Panc1 (cell line): ENCODE results near the gene DRP2. TPM values are rescaled to one million over a fixed set of nuclear protein-coding genes. Genes with fewer than 3 reads are reported as not detected.

ENCODE experiments used
- ATAC-seq: fragments of 200-7000 bp; cut with Tn5 transposase; 2 replicates; pipeline ENCODE4 v1.9.1; 2020; ENCODE audit warnings: mild to moderate bottlenecking, moderate library complexity
- BruUV-seq: library from RNA; stranded (reverse); fragments of 400-500 nt; replicated peaks from 2 replicates; lab custom pipeline; 2021; lab: Mats Ljungman, UMichigan
- CTCF ChIA-PET: fragments of 300-600 bp; sonication (Branson Sonifier 250); formaldehyde crosslinking; loops from one replicate; lab custom pipeline; 2022; ENCODE audit warnings: antibody characterized with exemption; lab: Charles Lee
- POLR2A ChIA-PET: fragments of 300-600 bp; sonication (Branson Sonifier 250); formaldehyde crosslinking; loops from one replicate; lab custom pipeline; 2022; ENCODE audit warnings: antibody characterized with exemption; lab: Charles Lee
- DNase-seq: peaks from one replicate; pipeline ENCODE4 v3.0.0-alpha.2; 2010; ENCODE audit warnings: low read depth, low spot score
- H3K27ac ChIP-seq: 2 replicates; pipeline ENCODE4 v1.5.1; 2011; ENCODE audit warnings: mild to moderate bottlenecking, low read length, inconsistent platforms
- H3K27me3 ChIP-seq: fragments of 200-500 bp; sonication (Bioruptor generic); 2 replicates; pipeline ENCODE4 v1.6.0; 2014; ENCODE audit warnings: low read length, inconsistent platforms; ENCODE audit not compliant: control insufficient read depth, insufficient read depth
- H3K36me3 ChIP-seq: fragments of 200-500 bp; sonication (Bioruptor generic); 2 replicates; pipeline ENCODE4 v1.5.1; 2014; ENCODE audit warnings: inconsistent platforms, mild to moderate bottlenecking, low read length, moderate library complexity; ENCODE audit not compliant: control insufficient read depth, insufficient read depth
- H3K4me1 ChIP-seq: 2 replicates; pipeline ENCODE4 v1.5.1; 2011; ENCODE audit warnings: inconsistent platforms, mild to moderate bottlenecking, low read length, moderate library complexity; ENCODE audit not compliant: control insufficient read depth, insufficient read depth
- H3K4me3 ChIP-seq, 2 experiments: 2 replicates each; pipeline ENCODE4 v1.5.1; 2011 to 2012; ENCODE audit warnings: low read depth in 2 of 2, low read length in 2 of 2, mild to moderate bottlenecking in 2 of 2, inconsistent platforms in 1 of 2, moderate library complexity in 1 of 2
- H3K9me3 ChIP-seq: fragments of 200-500 bp; sonication (Bioruptor generic); 2 replicates; pipeline ENCODE4 v1.5.1; 2014; ENCODE audit warnings: low read depth, mild to moderate bottlenecking, inconsistent platforms, low read length, moderate library complexity; ENCODE audit not compliant: control insufficient read depth, insufficient read depth
- CTCF ChIP-seq: fragments of 450-650 bp; IDR thresholded peaks from 2 replicates; pipeline ENCODE4 v1.5.1; 2017; ENCODE audit warnings: mild to moderate bottlenecking
- POLR2AphosphoS5 ChIP-seq: IDR thresholded peaks from 2 replicates; pipeline ENCODE4 v1.6.1; 2012; ENCODE audit warnings: mild to moderate bottlenecking, low read depth, low read length, moderate library complexity
- SIN3A ChIP-seq: IDR thresholded peaks from 2 replicates; pipeline ENCODE4 v1.6.1; 2012; ENCODE audit warnings: low read depth, mild to moderate bottlenecking, low read length, moderate library complexity, borderline replicate concordance; ENCODE audit not compliant: insufficient read depth
- TCF7L2 ChIP-seq: IDR thresholded peaks from 2 replicates; pipeline ENCODE4 v1.6.1; 2011; ENCODE audit warnings: mild to moderate bottlenecking, low read depth, low read length, inconsistent platforms
- in situ Hi-C: cut with HindIII; loops from 2 replicates; pipeline ENCODE4 v1.10.0; 2016; ENCODE audit warnings: low sequenced_read_pairs, low pct_unique_long_range_greater_than_20kb
- intact Hi-C: fragments of 100-400 bp; cut with micrococcal nuclease; formaldehyde crosslinking; loops from one replicate; pipeline ENCODE4 v1.10.0; 2022; ENCODE audit not compliant: unreplicated experiment
- total RNA-seq: library from RNA; stranded (reverse); gene quantifications from one replicate; pipeline ENCODE4 v1.2.1, GENCODE V29; 2021; ENCODE audit not compliant: unreplicated experiment
- TF ChIP-seq, protein P1 (sequence below), 2 experiments: IDR thresholded peaks; 2 replicates each; pipeline ENCODE4 v1.6.1; 2011 to 2012; ENCODE audit warnings: low read depth in 2 of 2, control low read depth in 1 of 2, low read length in 1 of 2, mild to moderate bottlenecking in 1 of 2, moderate library complexity in 1 of 2; ENCODE audit not compliant: insufficient read depth in 1 of 2

The DRP2 gene
- total RNA-seq, 1 experiment from 2014 or later = 0.15 TPM

- POLR2A ChIA-PET = no interaction called here
- DNase-seq = no peak
- H3K27me3 ChIP-seq = no peaks in the 10 kb centered on the region
- no peak overlapping the region for H3K27ac ChIP-seq
- no peaks in the 10 kb centered on the region for H3K9me3 ChIP-seq
- in situ Hi-C loops = no loop called here
- no peaks in the 10 kb centered on the region for H3K36me3 ChIP-seq
- no TSS peak for BruUV-seq
- ATAC-seq = no peak
- TF ChIP-seq POLR2AphosphoS5 = no peak
- TF ChIP-seq, protein P1, sequence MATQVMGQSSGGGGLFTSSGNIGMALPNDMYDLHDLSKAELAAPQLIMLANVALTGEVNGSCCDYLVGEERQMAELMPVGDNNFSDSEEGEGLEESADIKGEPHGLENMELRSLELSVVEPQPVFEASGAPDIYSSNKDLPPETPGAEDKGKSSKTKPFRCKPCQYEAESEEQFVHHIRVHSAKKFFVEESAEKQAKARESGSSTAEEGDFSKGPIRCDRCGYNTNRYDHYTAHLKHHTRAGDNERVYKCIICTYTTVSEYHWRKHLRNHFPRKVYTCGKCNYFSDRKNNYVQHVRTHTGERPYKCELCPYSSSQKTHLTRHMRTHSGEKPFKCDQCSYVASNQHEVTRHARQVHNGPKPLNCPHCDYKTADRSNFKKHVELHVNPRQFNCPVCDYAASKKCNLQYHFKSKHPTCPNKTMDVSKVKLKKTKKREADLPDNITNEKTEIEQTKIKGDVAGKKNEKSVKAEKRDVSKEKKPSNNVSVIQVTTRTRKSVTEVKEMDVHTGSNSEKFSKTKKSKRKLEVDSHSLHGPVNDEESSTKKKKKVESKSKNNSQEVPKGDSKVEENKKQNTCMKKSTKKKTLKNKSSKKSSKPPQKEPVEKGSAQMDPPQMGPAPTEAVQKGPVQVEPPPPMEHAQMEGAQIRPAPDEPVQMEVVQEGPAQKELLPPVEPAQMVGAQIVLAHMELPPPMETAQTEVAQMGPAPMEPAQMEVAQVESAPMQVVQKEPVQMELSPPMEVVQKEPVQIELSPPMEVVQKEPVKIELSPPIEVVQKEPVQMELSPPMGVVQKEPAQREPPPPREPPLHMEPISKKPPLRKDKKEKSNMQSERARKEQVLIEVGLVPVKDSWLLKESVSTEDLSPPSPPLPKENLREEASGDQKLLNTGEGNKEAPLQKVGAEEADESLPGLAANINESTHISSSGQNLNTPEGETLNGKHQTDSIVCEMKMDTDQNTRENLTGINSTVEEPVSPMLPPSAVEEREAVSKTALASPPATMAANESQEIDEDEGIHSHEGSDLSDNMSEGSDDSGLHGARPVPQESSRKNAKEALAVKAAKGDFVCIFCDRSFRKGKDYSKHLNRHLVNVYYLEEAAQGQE (IDR thresholded peaks at IDR 0.05; ENCODE audit: insufficient read depth in 1 of 2, low read depth in 2 of 2, low read length in 1 of 2) = no peak
- TF ChIP-seq CTCF = no peak
- no peak for TF ChIP-seq SIN3A
- TF ChIP-seq TCF7L2 = no peak
- intact Hi-C loops = no loop called here
- CTCF ChIA-PET = no interaction called here
- no peak overlapping the region for H3K4me3 ChIP-seq
- no peaks in the 10 kb centered on the region for H3K4me1 ChIP-seq
Observed at GRCh38 chrX:101220662-101221260, 1.2 kb downstream of the DRP2 start.

- BruUV-seq = no TSS peak
- H3K9me3 ChIP-seq = no peaks in the 10 kb centered on the region
- ChIA-PET CTCF (no interaction called here), POLR2A (no interaction called here)
- H3K36me3 ChIP-seq = no peaks in the 10 kb centered on the region
- ATAC-seq (no peak), DNase-seq (no peak)
- TF ChIP-seq TCF7L2 = no peak
- no peak for TF ChIP-seq CTCF
- TF ChIP-seq SIN3A = no peak
- TF ChIP-seq POLR2AphosphoS5 = no peak
- intact Hi-C loops = no loop called here
- in situ Hi-C loops = no loop called here
- no peak overlapping the region for H3K27ac ChIP-seq
- H3K27me3 ChIP-seq = peaks cover 2% of the 10 kb centered on the region; the same call in 1 of the 2 replicates
- no peaks in the 10 kb centered on the region for H3K4me1 ChIP-seq
- no peak overlapping the region for H3K4me3 ChIP-seq
Observed at GRCh38 chrX:101223226-101223625, 3.6 kb downstream of the DRP2 start.
